Naive thymus-derived CD8-positive, alpha-beta T cell (primary cell): ENCODE measurements around the gene SFTPB. TPM values are rescaled to one million over a fixed set of nuclear protein-coding genes. Genes with fewer than 3 reads are reported as not detected.
A peak's percentile ranks its signal among the peaks of the same experiment; 100 is the strongest.

Source experiments
- ATAC-seq, 2 donors: fragments of 150-1000 bp; cut with Tn5 transposase in 1 of 2; sonication (Bioruptor Pico), chemical (Tn5 transposase) in 1 of 2; 1 replicate in 1 of 2; 2 replicates in 1 of 2; pipeline ENCODE4 v1.10.0; 2021; ENCODE audit warnings: mild to moderate bottlenecking in 2 of 2, moderate library complexity in 2 of 2
- POLR2A ChIA-PET: fragments of 350-600 bp; sonication (Branson Sonifier 250); formaldehyde crosslinking; loops from one replicate; lab custom pipeline; 2021; ENCODE audit warnings: antibody characterized with exemption; lab: Charles Lee
- DNase-seq, 10 donors: peaks; one replicate each; pipeline versions ENCODE4 v3.0.0 to v3.0.0-alpha.2; 2020 to 2022
- H3K27ac Mint-ChIP-seq, 10 donors: one replicate each; pipeline ENCODE4 v1.8.0; 2020 to 2022; ENCODE audit warnings: mild to moderate bottlenecking in 10 of 10, mixed read lengths in 10 of 10, moderate library complexity in 4 of 10, inconsistent platforms in 1 of 10
- H3K27me3 Mint-ChIP-seq, 5 donors: one replicate each; pipeline ENCODE4 v1.8.0; 2021 to 2022; ENCODE audit warnings: mixed read lengths in 5 of 5
- H3K36me3 Mint-ChIP-seq, 3 donors: one replicate each; pipeline ENCODE4 v1.8.0; 2020 to 2022; ENCODE audit warnings: mixed read lengths in 3 of 3, mild to moderate bottlenecking in 2 of 3, inconsistent platforms in 1 of 3
- H3K4me1 Mint-ChIP-seq, 4 donors: one replicate each; pipeline ENCODE4 v1.8.0; 2021 to 2022; ENCODE audit warnings: mixed read lengths in 4 of 4
- H3K4me3 Mint-ChIP-seq, 10 donors: one replicate each; pipeline ENCODE4 v1.8.0; 2020 to 2022; ENCODE audit warnings: mild to moderate bottlenecking in 10 of 10, mixed read lengths in 10 of 10, moderate library complexity in 6 of 10, inconsistent platforms in 1 of 10
- H3K9me3 Mint-ChIP-seq, 9 donors: one replicate each; pipeline ENCODE4 v1.8.0; 2020 to 2022; ENCODE audit warnings: mixed read lengths in 9 of 9, mild to moderate bottlenecking in 3 of 9, inconsistent platforms in 1 of 9, moderate library complexity in 1 of 9
- polyA plus RNA-seq, 3 donors: library from polyadenylated mRNA; unstranded; fragments of 300-500 nt; fragmentation: Illumina TruSeq; gene quantifications; one replicate each; pipeline ENCODE4 v1.2.3, GENCODE V29; 2021
- total RNA-seq, 8 experiments: library from RNA in 2 of 8; stranded (reverse) in 2 of 8; gene quantifications; one replicate each; pipeline ENCODE4 v1.2.3 and lab custom pipeline; 2021 to 2026

SFTPB gene
- total and polyA plus RNA-seq, 5 experiments from 2014 or later = 0.06 TPM; not detected in 4

- Mint-ChIP-seq H3K4me3 (peak within 1 kb of the TSS; percentile 91 to 99 (median 98)), H3K9me3 (no peaks in the 10 kb centered on the region), H3K4me1 (peaks cover 12 to 42% (median 32%) of the 10 kb centered on the region in 4 donors), H3K27me3 (no peaks in the 10 kb centered on the region), H3K36me3 (peaks cover 0 to 27% (median 4%) of the 10 kb centered on the region in 3 donors), H3K27ac (peak within 1 kb of the TSS; percentile 72 to 98 (median 95))
- ATAC-seq = peak; percentile 60 to 63
- POLR2A ChIA-PET = interaction anchor here (0.6 to 2.8 kb wide), 20 partner anchors 9 to 890 kb away, joined by 3 to 31 read pairs (median 6); partner anchors contain the start of genes ELMOD3, GGCX, KDM3A and MAT2A
- peak; percentile 65 to 89 (median 77) for DNase-seq
These were observed 56.1 kb downstream of the SFTPB start, which contains the start of gene C2orf68 for GRCh38 chr2:85611705-85612587. Gene C2orf68 (minus strand): TSS chr2:85612066. CDS start chr2:85611984, 82 bp downstream.

- Mint-ChIP-seq H3K9me3 (no peaks in the 10 kb centered on the region), H3K36me3 (peaks cover 0 to 28% (median 4%) of the 10 kb centered on the region in 3 donors), H3K27me3 (no peaks in the 10 kb centered on the region), H3K27ac (peak overlapping the region; percentile 72 to 98 (median 95)), H3K4me3 (peak overlapping the region; percentile 91 to 99 (median 98)), H3K4me1 (peaks cover 12 to 43% (median 33%) of the 10 kb centered on the region in 4 donors)
- POLR2A ChIA-PET = interaction anchor here (0.7 to 2.8 kb wide), 16 partner anchors 10 to 891 kb away, joined by 3 to 31 read pairs (median 6); partner anchors contain the start of genes ELMOD3, GGCX, KDM3A and MAT2A
- ATAC-seq (peak; percentile 23 to 25), DNase-seq (peak in 2 of 10 donors; percentile 25 to 30)
These were observed 56.7 kb downstream of the SFTPB start for GRCh38 chr2:85611217-85611704.

Other genes starting within 250 kb of the SFTPB start
- 1 to 10 TPM; 1.3 to 2.2 TPM for gene SH2D6, start 249.5 kb downstream of the SFTPB start, total RNA-seq
- gene SH2D6, start 249.5 kb downstream of the SFTPB start, polyA plus RNA-seq = not detected
- gene MAT2A, start 129.0 kb downstream of the SFTPB start, total RNA-seq = 100 to 1,000 TPM; 192 to 205 TPM
- gene MAT2A, start 129.0 kb downstream of the SFTPB start, polyA plus RNA-seq = 100 to 1,000 TPM in 1 of 3 donors, 10 to 100 TPM in 2; 68.1 to 103 (median 73.0) TPM
- 10 to 100 TPM; 30.9 to 35.8 TPM for gene GGCX, start 106.7 kb downstream of the SFTPB start, total RNA-seq
- gene GGCX, start 106.7 kb downstream of the SFTPB start, polyA plus RNA-seq = 10 to 100 TPM; 10.4 to 14.6 (median 14.0) TPM
- gene VAMP8, start 90.6 kb downstream of the SFTPB start, total RNA-seq = 10 to 100 TPM; 71.4 to 73.9 TPM
- 100 to 1,000 TPM; 321 to 405 (median 373) TPM for gene VAMP8, start 90.6 kb downstream of the SFTPB start, polyA plus RNA-seq
- 10 to 100 TPM; 24.6 to 24.7 TPM for gene VAMP5, start 83.8 kb downstream of the SFTPB start, total RNA-seq
- gene VAMP5, start 83.8 kb downstream of the SFTPB start, polyA plus RNA-seq = 100 to 1,000 TPM; 135 to 143 (median 139) TPM
- 10 to 100 TPM; 66.0 to 73.8 TPM for gene RNF181, start 72.5 kb downstream of the SFTPB start, total RNA-seq
- 100 to 1,000 TPM; 165 to 206 (median 173) TPM for gene RNF181, start 72.5 kb downstream of the SFTPB start, polyA plus RNA-seq
- gene TMEM150A, start 65.5 kb downstream of the SFTPB start, total RNA-seq = 10 to 100 TPM; 14.1 to 15.9 TPM
- gene TMEM150A, start 65.5 kb downstream of the SFTPB start, polyA plus RNA-seq = 10 to 100 TPM; 11.6 to 15.1 (median 13.8) TPM
- 10 to 100 TPM; 86.4 to 95.2 TPM for gene C2orf68, start 56.1 kb downstream of the SFTPB start, total RNA-seq
- 10 to 100 TPM; 15.7 to 21.1 (median 20.4) TPM for gene C2orf68, start 56.1 kb downstream of the SFTPB start, polyA plus RNA-seq
- 10 to 100 TPM; 53.0 to 59.5 TPM for gene USP39, start 52.0 kb downstream of the SFTPB start, total RNA-seq
- gene USP39, start 52.0 kb downstream of the SFTPB start, polyA plus RNA-seq = 10 to 100 TPM; 56.4 to 69.3 (median 57.9) TPM
- 1 to 10 TPM; 5.3 to 7.3 TPM for gene GNLY, start 26.2 kb upstream of the SFTPB start, total RNA-seq
- gene GNLY, start 26.2 kb upstream of the SFTPB start, polyA plus RNA-seq = 1,000 to 10,000 TPM in 1 of 3 donors, 10 to 100 TPM in 2; 21.0 to 1,108 (median 35.6) TPM
- not detected for gene ATOH8, start 85.8 kb upstream of the SFTPB start, total RNA-seq
- not detected for gene ATOH8, start 85.8 kb upstream of the SFTPB start, polyA plus RNA-seq
- gene ST3GAL5, start 220.8 kb upstream of the SFTPB start, total RNA-seq = 10 to 100 TPM; 42.1 to 44.1 TPM
- 10 to 100 TPM; 17.1 to 23.8 (median 17.3) TPM for gene ST3GAL5, start 220.8 kb upstream of the SFTPB start, polyA plus RNA-seq